ENCODE measurements around the gene TLX2. TPM values are rescaled to one million over a fixed set of nuclear protein-coding genes. Genes with fewer than 3 reads are reported as not detected.

TLX2 gene
- polyA plus RNA-seq, 2 of the 4 experiments (the other 2 are of a cell fraction): 0.05 to 0.37 TPM

- Histone ChIP-seq H3K27ac (no peak overlapping the region), H3K4me2 (no peak overlapping the region), H3K4me1 (peaks cover 2% of the 10 kb centered on the region; the same call in 2 of the 3 replicates), H3K9me3 (no peaks in the 10 kb centered on the region), H3K4me3 (no peak overlapping the region)
- ATAC-seq (no peak), DNase-seq (ENCODE audit: low read depth in 1 of 2, low spot score in 1 of 2) (no peak), FAIRE-seq (no peak)
- TF ChIP-seq ESRRA (IDR thresholded peaks at IDR 0.05; ENCODE audit: borderline replicate concordance, low read length): no peak
- TF ChIP-seq FOSB (CRISPR knock-in tag; IDR thresholded peaks at IDR 0.05): no peak
- TF ChIP-seq CHD4 (IDR thresholded peaks at IDR 0.05; ENCODE audit: borderline replicate concordance): no peak
- TF ChIP-seq NR3C1 (IDR thresholded peaks at IDR 0.05): no peak
- TF ChIP-seq SMC3 (IDR thresholded peaks at IDR 0.05): no peak
- no peak for TF ChIP-seq NPAS2 (CRISPR knock-in tag; IDR thresholded peaks at IDR 0.05; ENCODE audit: borderline replicate concordance)
- TF ChIP-seq JUNB (IDR thresholded peaks at IDR 0.05): no peak
- no peak for TF ChIP-seq REST (IDR thresholded peaks at IDR 0.05)
- no peak for TF ChIP-seq ATOH8 (CRISPR knock-in tag; IDR thresholded peaks at IDR 0.05; ENCODE audit: low read depth)
- no peak for TF ChIP-seq RFX5 (IDR thresholded peaks at IDR 0.05)
- no peak for TF ChIP-seq MAX (IDR thresholded peaks at IDR 0.05)
- no peak for TF ChIP-seq CBX8 (IDR thresholded peaks at IDR 0.05)
- no peak for TF ChIP-seq ZFP36 (IDR thresholded peaks at IDR 0.05; ENCODE audit: borderline replicate concordance, partially characterized antibody)
- no peak for TF ChIP-seq ZNF302 (CRISPR knock-in tag; IDR thresholded peaks at IDR 0.05)
- no peak for TF ChIP-seq CHD2 (IDR thresholded peaks at IDR 0.05; ENCODE audit: low read length, partially characterized antibody)
- TF ChIP-seq TP53 (CRISPR knock-in tag; IDR thresholded peaks at IDR 0.05): no peak
- CTCF ChIA-PET: interaction anchor here (0.7 to 8.6 kb wide), 8 partner anchors 9 to 319 kb away, joined by 3 to 63 read pairs (median 3); partner anchors contain the start of genes CCDC142 and TTC31
- POLR2A ChIA-PET: no interaction called here
- WGBS (ENCODE audit: missing lambda C conversion rate): 67% methylated on average over 7 of the region's 7 CpGs
Observed at GRCh38 chr2:74558284-74559230, 44.3 kb downstream of the TLX2 start.

- H3K4me1 ChIP-seq: no peaks in the 10 kb centered on the region
- H3K4me3 ChIP-seq: no peak overlapping the region
- ChIA-PET CTCF (interaction anchor here (1.3 to 8.6 kb wide), 3 partner anchors 27 to 76 kb away, joined by 3 to 63 read pairs (median 6); partner anchors contain the start of genes CCDC142 and TTC31), POLR2A (no interaction called here)
- DNase-seq (ENCODE audit: low read depth in 1 of 2, low spot score in 1 of 2): no peak
- no peak for FAIRE-seq
- H3K4me2 ChIP-seq: no peak overlapping the region
- WGBS (ENCODE audit: missing lambda C conversion rate): 75% methylated on average over 4 of the region's 5 CpGs
- H3K27ac ChIP-seq: no peak overlapping the region
- no peak for ATAC-seq
- H3K9me3 ChIP-seq: no peaks in the 10 kb centered on the region
- TF ChIP-seq ESRRA (IDR thresholded peaks at IDR 0.05; ENCODE audit: borderline replicate concordance, low read length) (no peak), BHLHE40 (IDR thresholded peaks at IDR 0.05; ENCODE audit: low read depth, low read length) (no peak), CTCF (IDR thresholded peaks at IDR 0.05) (no peak), E2F6 (IDR thresholded peaks at IDR 0.05; ENCODE audit: borderline replicate concordance, low read depth) (no peak), SREBF2 (IDR thresholded peaks at IDR 0.05) (no peak), EP300 (IDR thresholded peaks at IDR 0.05) (no peak), POLR2A (IDR thresholded peaks at IDR 0.05; ENCODE audit: low read length) (no peak), TFCP2L1 (CRISPR knock-in tag; IDR thresholded peaks at IDR 0.05) (no peak), MYC (IDR thresholded peaks at IDR 0.05; ENCODE audit: borderline replicate concordance, low read length) (no peak), SMC3 (IDR thresholded peaks at IDR 0.05) (no peak), JUN (IDR thresholded peaks at IDR 0.05) (no peak), ZSCAN20 (CRISPR knock-in tag; IDR thresholded peaks at IDR 0.05) (no peak), PHF8 (IDR thresholded peaks at IDR 0.05; ENCODE audit: borderline replicate concordance, low read depth) (no peak), HOXB5 (CRISPR knock-in tag; IDR thresholded peaks at IDR 0.05) (no peak), USF2 (IDR thresholded peaks at IDR 0.05) (no peak), ZFP36 (IDR thresholded peaks at IDR 0.05; ENCODE audit: borderline replicate concordance, partially characterized antibody) (no peak)
Observed at GRCh38 chr2:74559912-74560311, 45.7 kb downstream of the TLX2 start.

All from A549 (cell line).